NCI-H510A treated with DMSO at 0.1 percent for 48 hours (cell line): ENCODE results near the gene HMCN1.

ENCODE experiments used
- DNase-seq: peaks from one replicate; lab custom pipeline; 2025; lab: John Stamatoyannopoulos, UW

Gene HMCN1

DNA sequence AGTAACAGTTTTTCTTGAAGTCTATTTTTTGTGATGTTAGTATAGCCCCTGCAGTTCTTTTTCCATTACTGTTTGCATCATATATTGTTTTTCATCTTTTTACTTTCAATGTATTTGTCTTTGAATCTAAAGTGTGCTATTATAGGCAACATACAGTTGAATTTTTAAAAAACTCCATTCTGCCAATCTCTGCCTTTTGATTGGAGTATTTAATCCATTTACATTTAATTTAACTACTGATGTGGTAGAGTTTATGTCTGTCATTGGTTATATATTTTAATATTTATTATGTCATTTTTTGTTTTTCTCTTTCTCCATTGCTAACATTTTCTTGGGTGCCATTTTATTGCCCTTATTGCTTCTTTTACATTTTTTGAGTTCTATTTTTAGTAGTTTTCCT, 296.3 kb downstream of the HMCN1 start:
- DNase-seq: no peak

DNA sequence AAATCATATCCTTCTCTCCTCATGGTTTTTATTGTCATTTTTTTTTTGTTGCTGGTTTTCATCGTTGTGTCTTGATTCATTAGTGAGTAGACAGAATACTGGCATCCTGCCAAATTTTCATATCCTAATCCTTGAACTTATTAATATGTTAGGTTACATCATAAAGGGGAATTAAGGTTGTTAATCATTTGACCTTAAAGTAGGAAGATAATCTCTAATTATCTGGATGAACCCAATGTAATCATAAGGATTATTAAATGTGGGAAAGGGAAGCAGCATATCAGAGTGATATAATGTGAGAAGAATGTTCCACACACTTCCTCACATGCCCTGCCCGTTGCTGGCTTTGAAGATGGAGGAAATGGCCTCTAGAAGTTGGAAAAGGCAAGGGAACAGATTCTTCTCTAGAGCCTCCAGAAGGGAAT, 299.7 kb downstream of the HMCN1 start:
- DNase-seq: no peak

GRCh38 chr1:186042230-186042629, 308.0 kb downstream of the HMCN1 start:
- DNase-seq: no peak

DNA sequence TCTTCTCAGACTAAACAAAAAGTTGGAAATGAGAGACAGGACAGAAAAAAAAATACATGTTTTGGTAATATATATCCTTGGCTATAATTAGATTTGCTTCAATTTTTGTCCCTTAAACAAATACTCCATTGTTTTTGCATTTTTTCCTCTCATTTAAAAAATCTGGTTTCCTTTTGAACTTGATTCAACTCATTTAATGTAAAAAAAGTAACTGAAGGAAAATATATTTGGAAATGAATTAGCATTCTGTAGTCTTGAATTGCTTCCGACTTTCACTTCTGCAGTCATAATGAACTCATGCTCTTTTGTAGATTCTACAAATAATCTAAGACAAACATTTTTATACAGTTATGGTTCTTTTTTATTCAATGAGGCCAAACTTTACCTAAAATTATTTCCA, 309.1 kb downstream of the HMCN1 start:
- no peak for DNase-seq

GRCh38 chr1:186044079-186044685, 310.0 kb downstream of the HMCN1 start:
- no peak for DNase-seq

DNA sequence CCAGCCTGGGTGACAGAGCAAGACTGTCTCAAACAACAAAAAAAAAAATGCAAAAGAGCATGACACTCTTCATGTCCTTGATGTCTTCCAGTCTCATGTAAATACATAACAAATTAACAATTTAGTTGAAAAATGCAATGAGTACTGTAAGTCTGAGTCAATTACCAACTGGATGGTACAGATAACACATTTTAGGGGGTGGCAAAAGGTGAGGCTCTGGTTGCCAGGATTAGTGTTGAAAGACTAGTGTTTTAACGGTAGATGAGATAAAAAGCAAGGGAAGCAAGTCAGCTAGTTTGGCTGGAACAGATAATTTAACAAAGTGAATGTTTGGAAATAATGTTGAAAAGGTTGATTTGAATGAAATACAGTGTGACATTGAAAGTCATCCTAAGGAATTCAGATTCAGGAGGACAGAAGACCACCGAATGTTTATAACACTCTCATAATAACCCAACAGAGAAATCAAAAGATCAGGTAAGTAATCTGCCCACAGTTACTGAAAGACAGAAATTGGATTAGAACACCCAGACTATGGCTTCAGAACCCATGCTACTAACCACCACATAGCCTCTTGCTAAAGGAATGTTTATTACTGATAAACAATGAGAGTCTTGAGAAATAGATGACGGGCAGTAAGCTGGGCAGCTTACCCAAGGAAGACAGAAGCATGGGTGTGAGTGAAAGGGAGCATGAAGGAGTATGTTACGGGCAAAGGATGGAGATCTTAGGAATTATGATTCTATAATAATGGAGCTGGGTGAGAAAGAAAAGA, 312.4 kb downstream of the HMCN1 start:
- no peak for DNase-seq

GRCh38 chr1:186050360-186050759, 316.2 kb downstream of the HMCN1 start:
- DNase-seq: no peak

GRCh38 chr1:186054003-186054402, 319.8 kb downstream of the HMCN1 start:
- no peak for DNase-seq

DNA sequence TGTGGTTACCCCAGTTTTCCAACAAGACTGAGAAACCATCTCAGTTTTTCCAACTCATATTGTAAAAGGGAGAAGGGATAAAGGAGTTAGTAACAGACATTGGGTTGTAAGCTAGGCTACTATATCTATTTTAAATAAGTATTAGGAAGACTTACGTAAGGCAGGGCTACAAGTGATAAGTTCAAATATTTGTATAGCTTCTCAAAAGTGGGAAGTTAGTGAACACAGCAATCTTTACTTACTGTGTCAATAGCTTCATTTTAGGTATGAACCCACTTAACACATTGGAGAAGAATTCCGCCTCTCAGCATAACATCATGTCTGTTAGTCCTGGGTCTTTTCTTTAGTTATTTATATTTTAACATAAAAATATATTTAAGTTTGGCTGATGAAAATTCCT, 320.7 kb downstream of the HMCN1 start:
- DNase-seq: no peak

DNA sequence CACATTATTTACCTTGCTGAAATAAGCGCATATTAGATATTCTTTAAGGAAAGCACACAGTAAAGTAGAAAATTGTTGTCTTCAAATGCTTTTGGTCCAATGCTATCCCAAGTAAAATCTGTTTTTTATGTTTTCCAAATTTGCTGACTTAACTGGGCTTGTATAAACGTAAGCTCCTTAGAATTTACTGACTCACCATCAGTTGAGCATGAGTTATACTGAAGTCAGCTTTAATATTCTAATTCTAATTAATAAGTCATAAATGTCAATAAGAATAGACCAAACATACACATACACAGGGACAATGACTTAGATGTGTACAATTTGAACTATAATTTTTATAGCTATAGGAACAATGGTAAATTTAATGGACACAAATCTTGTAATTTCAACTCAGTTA, 321.7 kb downstream of the HMCN1 start:
- DNase-seq: no peak

- no peak for DNase-seq
These were observed 322.9 kb downstream of the HMCN1 start for GRCh38 chr1:186057086-186057485.

DNA sequence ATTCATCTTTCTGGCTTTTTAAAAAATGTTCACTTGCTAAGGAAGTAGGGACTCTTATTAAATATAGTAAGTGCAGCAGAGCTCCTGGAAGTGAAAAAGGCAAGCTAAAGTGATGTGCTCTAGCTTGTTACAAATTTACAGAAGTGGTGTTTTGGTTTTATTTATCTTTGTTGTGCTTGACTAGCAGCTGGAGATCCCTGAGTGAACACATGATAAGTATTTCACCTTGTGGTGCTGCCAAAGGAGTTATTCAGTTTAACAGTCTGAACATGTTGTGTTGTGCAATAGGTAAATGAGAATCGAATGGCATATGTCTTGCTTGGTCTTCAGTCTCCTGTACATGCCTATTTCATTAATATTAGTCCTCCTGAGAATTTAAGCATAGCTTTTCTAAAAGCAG, 325.1 kb downstream of the HMCN1 start:
- peak; percentile 77 for DNase-seq

GRCh38 chr1:186059752-186060151, 325.6 kb downstream of the HMCN1 start:
- peak; percentile 30 for DNase-seq

DNA sequence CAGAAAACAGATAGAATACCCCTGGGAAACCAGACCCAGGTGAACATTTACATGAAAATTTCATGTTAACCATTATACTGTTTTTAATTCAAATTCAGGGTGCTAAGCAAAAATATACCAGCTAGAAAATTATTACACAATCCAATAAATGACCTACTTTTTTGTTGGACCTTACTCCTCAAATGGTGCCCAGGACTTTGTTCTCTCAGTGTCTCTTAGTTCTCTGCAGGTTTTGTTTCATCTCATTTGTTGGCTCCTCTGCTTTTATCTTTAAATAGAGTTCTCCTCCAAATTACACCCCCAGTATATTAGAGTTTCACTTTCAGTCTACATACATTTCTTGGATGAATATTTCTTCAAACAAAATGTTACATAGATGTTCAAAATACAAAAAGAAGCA, 326.0 kb downstream of the HMCN1 start:
- DNase-seq: no peak

GRCh38 chr1:186063091-186063657, 329.0 kb downstream of the HMCN1 start:
- DNase-seq: no peak

DNA sequence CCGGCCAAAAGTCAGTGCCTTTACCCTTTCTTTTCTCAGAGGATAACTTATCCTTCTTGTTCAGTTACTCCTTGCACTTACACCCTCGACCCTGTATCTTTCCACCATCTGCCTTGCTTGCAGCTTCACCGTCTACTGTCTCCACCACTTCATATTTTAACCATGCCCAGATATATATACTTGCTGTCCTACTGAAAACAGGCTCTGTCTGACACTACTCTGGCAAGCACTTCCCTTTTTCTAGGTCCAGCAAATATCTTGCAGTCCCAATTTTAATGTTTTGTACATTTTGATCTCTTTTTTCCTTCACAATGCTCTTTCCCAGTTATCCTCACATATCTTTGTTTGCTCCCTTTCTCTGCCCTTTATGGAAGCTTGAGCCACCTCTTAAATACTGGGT, 332.2 kb downstream of the HMCN1 start:
- no peak for DNase-seq

DNA sequence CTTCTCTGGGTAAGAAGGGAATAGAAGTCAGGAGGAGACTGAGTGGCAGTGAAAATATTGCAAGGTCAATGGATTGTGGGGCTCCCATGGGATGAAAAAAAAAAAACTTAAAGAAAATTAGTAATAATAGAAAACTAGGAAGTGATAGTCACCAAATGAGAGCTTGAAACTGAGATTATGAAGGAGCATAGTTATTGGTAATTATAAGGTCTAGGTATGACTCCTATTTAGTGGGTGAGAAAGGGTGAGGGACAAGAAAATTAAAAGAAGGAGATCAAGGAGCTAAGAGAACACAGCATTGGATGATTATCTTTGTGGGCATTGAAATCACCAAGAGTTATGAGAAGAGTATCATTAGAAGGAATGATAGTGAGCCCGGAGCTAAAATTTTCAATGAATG, 339.5 kb downstream of the HMCN1 start:
- no peak for DNase-seq

GRCh38 chr1:186076006-186076405, 341.8 kb downstream of the HMCN1 start:
- no peak for DNase-seq

- DNase-seq: no peak
These were observed 344.1 kb downstream of the HMCN1 start for GRCh38 chr1:186078245-186078644.

DNA sequence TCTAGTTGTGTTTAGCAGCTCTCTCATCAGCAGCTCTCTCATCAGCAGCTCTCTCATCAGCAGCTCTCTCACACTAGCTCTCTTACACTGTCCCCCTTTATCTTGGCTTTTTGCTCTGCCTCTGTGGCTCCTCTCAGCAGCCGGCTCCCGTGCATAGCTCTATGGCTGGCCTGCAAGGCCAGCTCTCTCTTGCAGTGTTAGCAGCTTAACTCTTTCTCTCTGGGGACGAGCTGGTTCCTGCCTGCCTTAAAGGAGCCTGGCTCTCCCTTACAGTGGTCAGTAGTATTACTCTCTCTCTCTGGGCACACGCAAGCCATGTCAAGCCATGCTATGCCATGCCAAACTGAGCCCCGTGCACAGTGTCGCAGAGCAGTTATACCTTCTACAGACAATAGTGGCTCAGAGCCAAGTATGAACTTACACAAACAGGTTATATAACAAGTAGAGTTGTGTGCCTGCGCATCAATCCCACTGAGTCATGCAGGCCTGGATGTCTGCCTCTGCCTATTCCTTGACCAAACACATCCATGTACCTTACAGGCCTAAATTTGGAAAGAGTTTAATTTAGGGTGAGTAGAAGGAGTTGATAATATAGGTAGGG, 345.0 kb downstream of the HMCN1 start:
- no peak for DNase-seq

- DNase-seq: peak; percentile 99
These were observed 348.2 kb downstream of the HMCN1 start for GRCh38 chr1:186082235-186082937.

DNA sequence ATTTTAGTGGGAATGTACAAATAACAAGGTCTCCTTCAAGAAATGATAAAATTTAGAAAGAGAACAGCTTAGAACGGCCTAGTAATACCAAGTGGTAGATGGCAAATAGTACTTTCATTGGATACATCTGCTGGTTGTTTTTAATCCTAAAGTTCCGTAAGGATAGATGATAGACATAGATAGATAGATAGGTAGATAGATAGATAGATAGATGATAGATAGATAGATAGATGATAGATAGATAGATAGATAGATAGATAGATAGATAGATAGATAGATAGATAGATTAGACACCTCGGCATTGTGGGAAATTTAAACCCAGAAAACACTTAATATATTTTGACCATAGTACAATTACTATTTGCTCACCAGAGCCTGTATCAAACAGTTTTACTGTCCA, 352.4 kb downstream of the HMCN1 start:
- no peak for DNase-seq
